Activated naive CD8-positive, alpha-beta T cell treated with anti-CD3 and anti-CD28 coated beads, Interleukin-2, amount 10 ng/mL, durations not matched to agents 7 days and 5 days (primary cell): ENCODE results near the gene MAD1L1. TPM values are rescaled to one million over a fixed set of nuclear protein-coding genes. Genes with fewer than 3 reads are reported as not detected.

Experiments used
- ATAC-seq: fragments of 150-1000 bp; cut with Tn5 transposase; one replicate; pipeline ENCODE4 v1.10.0; 2021; ENCODE audit warnings: low read depth, moderate library complexity
- POLR2A ChIA-PET: fragments of 350-600 bp; sonication (Branson Sonifier 250); formaldehyde crosslinking; loops from one replicate; lab custom pipeline; 2021; ENCODE audit warnings: antibody characterized with exemption; lab: Charles Lee
- DNase-seq: peaks from one replicate; pipeline ENCODE4 v3.0.0; 2021
- H3K27ac Mint-ChIP-seq: one replicate; pipeline ENCODE4 v1.8.0; 2022; ENCODE audit warnings: mild to moderate bottlenecking, mixed read lengths
- H3K27me3 Mint-ChIP-seq: one replicate; pipeline ENCODE4 v1.8.0; 2022; ENCODE audit warnings: mild to moderate bottlenecking, moderate library complexity, mixed read lengths
- H3K36me3 Mint-ChIP-seq: one replicate; pipeline ENCODE4 v1.8.0; 2021; ENCODE audit warnings: mild to moderate bottlenecking, mixed read lengths
- H3K4me1 Mint-ChIP-seq: one replicate; pipeline ENCODE4 v1.8.0; 2021; ENCODE audit warnings: mixed read lengths
- H3K4me3 Mint-ChIP-seq: one replicate; pipeline ENCODE4 v1.8.0; 2022; ENCODE audit warnings: mild to moderate bottlenecking, moderate library complexity, mixed read lengths
- H3K9me3 Mint-ChIP-seq: one replicate; pipeline ENCODE4 v1.8.0; 2021; ENCODE audit warnings: mixed read lengths
- total RNA-seq, 2 experiments: library from RNA; stranded (reverse); gene quantifications; one replicate each; pipeline ENCODE4 v1.2.3, GENCODE V29; 2021

The MAD1L1 gene
- total RNA-seq, 2 experiments from 2014 or later = 72.7 to 82.6 TPM

GRCh38 chr7:2028733-2029132, 204.0 kb downstream of the MAD1L1 start:
- ATAC-seq (no peak), DNase-seq (no peak)
- Mint-ChIP-seq H3K4me1 (peaks cover 12% of the 10 kb centered on the region), H3K27ac (no peak overlapping the region), H3K36me3 (peaks cover 41% of the 10 kb centered on the region), H3K27me3 (peaks cover 1% of the 10 kb centered on the region), H3K4me3 (no peak overlapping the region), H3K9me3 (peaks cover 31% of the 10 kb centered on the region)
- POLR2A ChIA-PET = interaction anchor here (0.7 kb wide), 1 partner anchor 924 kb away, joined by 3 read pairs; no protein-coding TSS in a partner anchor

- no peak for DNase-seq
- H3K27ac Mint-ChIP-seq = no peak overlapping the region
- POLR2A ChIA-PET = no interaction called here
Measured at GRCh38 chr7:2025188-2025587, 207.6 kb downstream of the MAD1L1 start.

DNA sequence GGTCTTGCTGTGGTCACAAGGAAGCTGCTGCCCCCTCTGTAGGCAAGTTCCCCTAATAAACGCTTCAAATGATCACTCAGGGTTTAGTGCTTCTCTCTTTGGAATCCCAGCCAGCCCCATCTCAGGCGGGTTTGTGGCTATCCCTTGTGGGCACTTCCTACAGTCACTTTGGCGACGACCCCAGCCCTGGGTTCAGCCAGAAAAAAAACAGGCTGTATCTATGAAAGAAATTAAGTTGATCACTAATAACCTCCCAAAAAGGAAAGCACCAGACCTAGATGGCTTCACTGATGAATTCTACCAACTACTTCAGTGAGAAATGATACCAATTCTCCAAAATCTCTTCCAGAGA, 208.2 kb downstream of the MAD1L1 start:
- ATAC-seq (no peak), DNase-seq (no peak)
- POLR2A ChIA-PET = no interaction called here
- Mint-ChIP-seq H3K9me3 (peaks cover 33% of the 10 kb centered on the region), H3K4me1 (peaks cover 8% of the 10 kb centered on the region), H3K27ac (no peak overlapping the region), H3K27me3 (peaks cover 1% of the 10 kb centered on the region), H3K4me3 (no peak overlapping the region), H3K36me3 (peaks cover 40% of the 10 kb centered on the region)

More at GRCh38 chr7:2025188-2025587, 207.6 kb downstream of the MAD1L1 start:
- H3K27me3 Mint-ChIP-seq = peaks cover 1% of the 10 kb centered on the region
- H3K4me3 Mint-ChIP-seq = no peak overlapping the region
- H3K9me3 Mint-ChIP-seq = peaks cover 35% of the 10 kb centered on the region
- peaks cover 5% of the 10 kb centered on the region for H3K4me1 Mint-ChIP-seq
- peaks cover 43% of the 10 kb centered on the region for H3K36me3 Mint-ChIP-seq
- ATAC-seq = no peak

GRCh38 chr7:2023877-2024566, 208.7 kb downstream of the MAD1L1 start:
- DNase-seq = no peak
- Mint-ChIP-seq H3K4me1 (peaks cover 8% of the 10 kb centered on the region), H3K36me3 (peaks cover 36% of the 10 kb centered on the region), H3K4me3 (no peak overlapping the region), H3K9me3 (peaks cover 30% of the 10 kb centered on the region), H3K27me3 (peaks cover 1% of the 10 kb centered on the region), H3K27ac (no peak overlapping the region)
- no peak for ATAC-seq
- POLR2A ChIA-PET = no interaction called here

GRCh38 chr7:2022737-2023250, 210.0 kb downstream of the MAD1L1 start:
- H3K9me3 Mint-ChIP-seq = peaks cover 25% of the 10 kb centered on the region
- POLR2A ChIA-PET = no interaction called here
- ATAC-seq = no peak

DNA sequence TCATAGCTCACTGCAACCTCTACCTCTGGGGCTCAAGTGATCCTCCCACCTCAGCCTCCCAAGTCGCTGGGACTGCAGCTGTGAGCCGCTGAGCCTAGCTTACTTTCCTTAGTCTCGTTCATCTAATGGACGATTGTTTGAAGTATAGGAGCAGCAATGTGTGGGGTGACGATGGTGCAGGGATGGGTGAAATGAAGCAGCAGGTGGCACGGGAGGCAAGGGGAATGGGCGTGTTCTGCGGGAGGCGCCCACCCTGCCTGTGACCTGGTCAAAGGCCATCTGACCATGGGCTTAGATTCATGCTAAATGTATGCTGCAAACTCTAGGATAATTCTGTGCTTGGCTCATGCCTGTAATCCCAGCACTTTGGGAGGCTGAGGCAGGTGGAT, 210.7 kb downstream of the MAD1L1 start:
- Mint-ChIP-seq H3K4me1 (peaks cover 8% of the 10 kb centered on the region), H3K36me3 (peaks cover 26% of the 10 kb centered on the region), H3K4me3 (no peak overlapping the region), H3K9me3 (peaks cover 19% of the 10 kb centered on the region), H3K27me3 (peaks cover 1% of the 10 kb centered on the region), H3K27ac (no peak overlapping the region)
- no peak for DNase-seq
- POLR2A ChIA-PET = no interaction called here
- no peak for ATAC-seq

More at GRCh38 chr7:2022737-2023250, 210.0 kb downstream of the MAD1L1 start:
- Mint-ChIP-seq H3K36me3 (peaks cover 26% of the 10 kb centered on the region), H3K4me3 (no peak overlapping the region), H3K4me1 (peaks cover 8% of the 10 kb centered on the region), H3K27ac (no peak overlapping the region), H3K27me3 (peaks cover 1% of the 10 kb centered on the region)
- no peak for DNase-seq

DNA sequence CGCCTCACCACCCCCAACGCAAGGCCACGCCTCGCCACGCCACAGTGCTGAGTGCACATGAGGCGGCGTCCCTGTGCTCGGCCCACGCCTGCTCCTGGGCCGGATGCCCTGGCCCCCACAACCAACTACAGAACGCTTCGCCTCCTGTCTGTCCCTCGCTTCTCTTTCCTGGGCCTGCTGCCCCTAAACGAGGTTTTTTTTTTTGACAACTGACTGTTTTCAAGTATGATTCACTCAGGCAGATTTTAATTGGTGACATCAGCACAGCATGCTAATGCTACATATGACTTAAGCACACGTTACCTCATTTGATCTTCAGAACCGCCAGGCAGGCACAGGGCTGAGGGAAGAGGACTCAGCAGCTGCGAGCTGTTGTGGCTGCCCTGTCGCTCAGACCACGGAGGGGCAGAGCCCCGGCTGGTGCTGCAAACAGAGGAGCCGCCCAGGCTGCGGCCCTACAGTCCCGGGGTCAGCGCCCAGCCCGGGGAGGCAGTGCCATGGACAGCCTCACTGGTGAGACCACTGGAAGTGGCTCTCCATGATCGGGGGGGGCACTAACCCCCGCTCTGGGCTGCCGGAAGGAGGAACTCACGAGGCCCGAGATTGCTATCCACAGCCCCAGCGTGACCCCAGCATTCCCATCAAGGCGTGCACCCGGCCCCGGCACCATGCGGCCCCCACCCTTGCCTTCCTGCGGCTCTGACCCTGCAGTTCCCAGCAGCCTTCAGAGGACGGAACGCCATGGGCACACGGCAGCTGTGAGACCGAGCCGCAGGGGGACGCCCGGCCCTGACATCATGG, 212.8 kb downstream of the MAD1L1 start:
- no peak overlapping the region for H3K4me3 Mint-ChIP-seq
- peak; percentile 80 for ATAC-seq
- peaks cover 13% of the 10 kb centered on the region for H3K9me3 Mint-ChIP-seq

DNA sequence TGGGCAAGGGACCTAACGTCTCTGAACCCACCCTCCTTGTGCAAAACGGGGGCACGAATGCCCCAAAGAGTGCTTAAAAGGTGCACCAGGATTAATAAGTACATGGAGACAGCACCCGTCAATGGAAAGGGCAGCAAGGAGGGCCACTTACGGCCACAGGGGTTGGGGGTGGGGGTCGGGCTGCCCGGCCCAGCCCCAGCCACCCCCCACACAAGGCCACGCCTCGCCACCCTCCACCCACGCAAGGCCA, 213.4 kb downstream of the MAD1L1 start:
- H3K27ac Mint-ChIP-seq = no peak overlapping the region
- no peak for DNase-seq
- peaks cover 11% of the 10 kb centered on the region for H3K36me3 Mint-ChIP-seq
- POLR2A ChIA-PET = interaction anchor here (0.7 kb wide), 1 partner anchor 19 kb away, joined by 3 read pairs; no protein-coding TSS in a partner anchor
- H3K4me1 Mint-ChIP-seq = peaks cover 8% of the 10 kb centered on the region
- H3K27me3 Mint-ChIP-seq = no peaks in the 10 kb centered on the region
- peaks cover 8% of the 10 kb centered on the region for H3K9me3 Mint-ChIP-seq
- no peak for ATAC-seq
- H3K4me3 Mint-ChIP-seq = no peak overlapping the region

More for the DNA sequence above, 212.8 kb downstream of the MAD1L1 start:
- H3K36me3 Mint-ChIP-seq = peaks cover 15% of the 10 kb centered on the region
- peaks cover 1% of the 10 kb centered on the region for H3K27me3 Mint-ChIP-seq
- H3K4me1 Mint-ChIP-seq = peaks cover 8% of the 10 kb centered on the region
- POLR2A ChIA-PET = no interaction called here
- DNase-seq = peak; percentile 47
- H3K27ac Mint-ChIP-seq = peak overlapping the region; percentile 71

DNA sequence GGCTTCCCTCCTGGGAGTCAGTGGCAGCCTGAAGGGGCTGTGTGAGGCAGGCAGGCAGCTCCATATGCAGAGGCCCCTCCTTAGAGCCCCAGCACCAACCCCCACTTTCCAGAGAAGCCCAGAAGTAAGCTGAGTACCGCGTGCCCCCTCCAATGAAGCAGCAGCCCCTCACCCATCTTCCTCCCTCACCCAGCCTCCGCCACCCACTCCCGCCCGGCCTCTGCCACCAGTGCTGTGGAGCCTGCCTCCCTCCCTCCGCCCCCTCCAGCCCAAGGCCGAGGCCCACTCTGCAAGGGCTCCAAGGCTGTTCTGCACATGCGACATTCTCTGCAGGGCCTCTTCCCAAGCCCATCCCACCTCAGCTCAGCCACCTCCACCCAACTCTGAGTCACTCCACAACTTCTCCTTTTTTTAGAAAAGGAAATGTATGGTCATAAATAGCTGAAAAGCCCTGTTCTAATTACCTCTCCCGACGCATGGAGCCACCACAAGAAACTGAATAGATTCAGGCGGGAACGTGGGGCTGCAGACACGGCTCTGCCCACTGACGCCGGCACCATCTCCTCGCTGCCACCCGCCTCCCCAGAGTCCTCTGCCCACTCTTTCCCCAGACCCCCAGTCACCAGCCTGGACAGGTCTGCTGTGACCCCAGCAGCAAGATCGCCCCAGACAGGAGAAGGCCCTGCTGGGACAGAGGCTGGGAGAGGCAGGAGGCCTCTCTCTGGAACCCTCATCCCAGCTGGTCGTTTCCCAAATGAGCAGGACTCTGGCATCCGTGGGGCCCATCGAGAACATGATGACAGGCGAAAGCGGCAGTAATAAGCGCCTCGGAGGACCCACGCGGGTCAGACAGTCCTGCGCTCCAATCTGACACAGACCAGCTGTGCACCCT, 213.9 kb downstream of the MAD1L1 start:
- Mint-ChIP-seq H3K27me3 (no peaks in the 10 kb centered on the region), H3K4me3 (no peak overlapping the region), H3K27ac (no peak overlapping the region), H3K4me1 (peaks cover 8% of the 10 kb centered on the region), H3K9me3 (peaks cover 4% of the 10 kb centered on the region), H3K36me3 (peaks cover 6% of the 10 kb centered on the region)
- DNase-seq (no peak), ATAC-seq (no peak)
- POLR2A ChIA-PET = interaction anchor here (0.7 to 0.8 kb wide), 2 partner anchors 19 kb away, joined by 3 to 4 read pairs; no protein-coding TSS in a partner anchor

DNA sequence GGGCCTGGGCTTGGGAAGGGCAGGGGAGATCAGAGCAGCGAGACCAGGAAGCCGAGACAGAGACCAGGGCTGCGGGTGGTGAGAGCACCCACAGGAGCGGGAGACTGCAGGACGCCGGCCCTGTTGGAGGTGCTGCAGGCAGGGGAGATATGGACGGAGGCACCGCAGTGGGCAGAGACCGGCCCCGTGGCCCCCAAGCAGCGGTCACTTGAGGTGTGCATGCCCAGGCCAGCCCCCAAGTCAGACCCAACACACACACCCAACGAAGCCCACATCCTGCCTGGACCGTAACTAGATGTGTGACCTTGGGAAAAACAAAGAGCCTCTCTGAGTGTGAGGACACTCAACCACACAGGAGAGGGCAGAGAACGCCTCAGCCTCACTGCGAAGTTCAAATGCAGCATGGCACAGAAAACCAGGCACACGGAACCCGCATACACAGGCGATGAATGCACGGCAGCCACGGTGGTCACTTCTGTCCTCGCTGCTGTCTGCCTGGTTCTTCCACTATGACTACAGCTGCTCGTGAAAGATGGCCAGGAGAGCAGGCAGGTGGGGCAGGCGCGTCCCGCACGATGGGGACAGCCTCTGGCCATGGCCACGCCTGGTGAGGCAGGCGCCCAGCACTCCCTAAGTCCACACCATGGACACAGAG, 214.7 kb downstream of the MAD1L1 start:
- POLR2A ChIA-PET = interaction anchor here (0.8 kb wide), 1 partner anchor 20 kb away, joined by 4 read pairs; no protein-coding TSS in a partner anchor
- Mint-ChIP-seq H3K9me3 (peaks cover 2% of the 10 kb centered on the region), H3K36me3 (peaks cover 3% of the 10 kb centered on the region), H3K4me3 (no peak overlapping the region), H3K27me3 (no peaks in the 10 kb centered on the region), H3K27ac (peak overlapping the region; percentile 19), H3K4me1 (peaks cover 8% of the 10 kb centered on the region)
- no peak for ATAC-seq
- DNase-seq = peak; percentile 26

GRCh38 chr7:2017481-2017891, 215.3 kb downstream of the MAD1L1 start:
- Mint-ChIP-seq H3K36me3 (peaks cover 2% of the 10 kb centered on the region), H3K27ac (peak overlapping the region; percentile 19), H3K4me3 (no peak overlapping the region), H3K27me3 (no peaks in the 10 kb centered on the region), H3K9me3 (no peaks in the 10 kb centered on the region), H3K4me1 (peaks cover 8% of the 10 kb centered on the region)
- POLR2A ChIA-PET = no interaction called here
- ATAC-seq (no peak), DNase-seq (peak; percentile 25)

GRCh38 chr7:2016761-2017480, 215.8 kb downstream of the MAD1L1 start:
- H3K4me3 Mint-ChIP-seq = no peak overlapping the region
- no peak for DNase-seq
- POLR2A ChIA-PET = no interaction called here

More at GRCh38 chr7:2016761-2017480, 215.8 kb downstream of the MAD1L1 start:
- Mint-ChIP-seq H3K9me3 (no peaks in the 10 kb centered on the region), H3K36me3 (peaks cover 2% of the 10 kb centered on the region), H3K4me1 (peaks cover 8% of the 10 kb centered on the region), H3K27me3 (no peaks in the 10 kb centered on the region), H3K27ac (no peak overlapping the region)
- no peak for ATAC-seq
